ELF-1 (cell line): Measurements from ENCODE around the gene RFX2.
A peak's percentile ranks its signal among the peaks of the same experiment; 100 is the strongest.
"Not testable (repeated sequence)": the region's sequence is repeated elsewhere in the genome, so short reads cannot be mapped to it uniquely, and the experiment has no call there.

Experiments
- DNase-seq: peaks from one replicate; pipeline ENCODE4 v3.0.0-alpha.2; 2016; ENCODE audit warnings: low read depth, low spot score

Gene RFX2

DNA sequence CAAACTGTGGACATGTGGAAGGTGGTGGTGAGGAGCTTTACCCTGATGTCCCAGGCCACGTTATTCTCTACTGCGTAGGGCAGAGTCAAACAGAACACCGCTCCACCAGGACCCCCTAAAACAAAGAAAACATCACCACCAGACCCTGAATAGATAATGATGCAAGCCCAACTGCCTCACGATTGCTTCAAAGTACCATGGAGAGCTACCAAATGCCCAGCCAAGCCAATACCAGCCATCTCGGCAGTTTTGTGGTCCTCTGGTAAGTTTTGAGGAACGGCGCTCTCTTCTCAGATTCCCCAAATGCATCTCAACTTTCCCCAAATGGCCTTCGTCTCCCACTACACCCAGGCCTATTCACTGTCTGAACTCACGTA, 138.0 kb downstream of the RFX2 start:
- no peak for DNase-seq

DNA sequence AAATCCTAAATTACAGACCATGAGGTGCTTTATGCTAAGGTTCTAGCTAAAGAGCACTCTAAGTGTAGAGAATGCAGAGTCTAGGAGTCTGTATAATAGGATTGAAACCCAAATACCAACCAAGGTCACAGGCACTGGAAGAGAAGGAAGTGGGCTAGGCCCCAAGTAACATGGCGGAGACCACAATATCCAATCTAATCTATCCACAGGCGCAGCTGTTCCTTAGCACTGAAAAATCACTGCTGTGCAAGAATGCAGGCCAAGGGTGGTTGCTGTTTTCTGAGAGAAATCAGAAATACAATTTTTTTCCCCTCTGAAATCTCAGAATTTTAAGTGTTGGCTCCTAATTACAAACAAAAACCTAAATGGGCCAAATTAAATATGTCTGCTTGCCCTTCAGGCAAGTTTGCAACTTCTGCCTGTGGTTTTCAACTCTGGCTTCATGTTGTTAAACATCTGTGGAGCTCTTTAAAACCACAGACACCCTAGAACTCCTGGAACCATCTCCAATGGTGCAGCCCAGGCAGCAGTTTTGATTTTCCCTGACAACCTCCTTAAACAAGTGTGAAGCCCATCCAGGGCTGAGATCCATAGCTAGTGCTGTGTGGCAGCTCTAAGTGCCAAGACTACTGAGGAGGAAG, 138.5 kb downstream of the RFX2 start:
- DNase-seq: no peak

DNA sequence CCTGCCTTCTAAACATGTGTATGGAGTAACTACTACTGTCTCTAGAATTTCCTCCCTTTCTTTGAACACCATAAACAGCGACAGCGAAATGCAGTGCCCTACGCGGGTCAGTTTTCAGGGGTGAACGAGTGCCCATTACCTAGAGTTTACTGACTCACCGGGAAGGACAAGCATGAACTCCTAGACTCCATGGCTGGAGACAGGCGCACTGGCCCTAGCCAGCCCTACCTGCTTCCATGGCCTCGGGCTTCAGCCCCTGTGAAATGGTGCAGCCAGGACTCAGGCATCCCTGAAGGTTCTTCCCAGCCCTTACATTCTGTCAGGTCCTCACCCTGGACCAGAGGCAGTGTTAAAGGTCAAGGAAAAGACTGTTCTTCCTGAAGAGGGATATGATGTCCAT, 140.8 kb downstream of the RFX2 start:
- DNase-seq: peak; percentile 57

DNA sequence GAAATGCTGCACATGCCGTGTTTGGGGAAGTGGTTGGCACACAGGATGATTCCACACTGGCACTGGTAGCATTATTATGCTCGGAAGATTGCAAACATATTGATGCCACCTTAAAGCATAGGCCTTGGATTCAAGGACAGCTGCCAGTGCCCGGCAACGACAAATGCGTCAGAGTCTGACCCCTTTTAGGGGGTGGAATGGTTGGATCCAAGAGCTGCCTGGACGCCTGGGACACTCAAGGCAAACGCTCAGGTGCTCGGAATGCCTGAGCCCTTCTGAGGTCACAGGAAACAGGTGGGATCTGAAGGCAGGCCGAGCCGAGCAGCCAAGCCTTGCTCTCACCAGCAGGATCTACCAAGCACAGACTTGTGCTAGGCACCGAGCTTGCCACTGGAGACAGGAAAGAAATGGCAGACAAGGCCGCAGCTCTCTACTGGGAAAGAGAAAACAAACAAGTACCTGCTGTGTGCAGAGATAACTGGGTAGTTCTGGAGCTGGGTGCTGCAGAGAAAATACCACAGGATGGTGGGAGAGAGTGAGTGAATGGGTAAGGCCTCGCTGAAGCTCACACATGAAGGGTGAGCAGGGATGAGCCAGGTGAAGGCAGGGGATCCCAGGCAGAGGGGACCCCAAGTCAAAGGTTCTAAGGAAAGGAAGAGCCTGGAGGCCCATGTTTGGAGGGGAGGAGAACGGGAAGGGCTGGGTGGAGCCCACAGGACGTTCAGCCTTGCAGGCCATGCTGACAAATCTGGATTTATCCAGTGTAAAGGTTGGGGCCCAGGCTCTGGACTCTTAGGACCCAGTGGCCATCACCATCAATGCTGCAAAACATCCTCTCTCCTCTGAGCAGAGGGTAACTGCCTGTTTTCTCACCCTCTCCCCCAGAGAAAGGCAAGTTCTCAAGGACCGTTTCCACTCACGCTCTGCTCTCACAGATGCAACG, 141.6 kb downstream of the RFX2 start:
- peak; percentile 73 for DNase-seq

DNA sequence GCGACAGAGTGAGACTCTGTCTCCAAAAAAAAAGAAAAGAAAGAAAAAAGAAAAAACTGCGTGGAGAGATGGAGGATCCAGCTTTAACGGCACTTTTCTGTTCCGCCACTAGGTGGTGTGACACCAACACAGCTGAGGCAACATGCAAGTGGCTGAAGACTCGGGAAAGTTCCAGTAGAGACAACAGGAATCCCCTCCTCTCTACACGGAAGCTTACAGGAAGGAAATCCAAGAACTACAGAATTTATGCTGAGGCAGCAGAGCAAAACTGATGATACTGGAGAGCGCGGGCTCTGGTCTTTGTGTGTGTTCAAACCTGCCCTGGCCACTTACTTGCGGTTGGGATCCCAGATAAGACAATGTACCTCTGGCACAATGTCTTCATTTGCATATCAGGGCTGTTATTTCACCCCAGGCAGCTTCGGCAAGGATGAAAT, 142.3 kb downstream of the RFX2 start:
- DNase-seq: peak; percentile 85

DNA sequence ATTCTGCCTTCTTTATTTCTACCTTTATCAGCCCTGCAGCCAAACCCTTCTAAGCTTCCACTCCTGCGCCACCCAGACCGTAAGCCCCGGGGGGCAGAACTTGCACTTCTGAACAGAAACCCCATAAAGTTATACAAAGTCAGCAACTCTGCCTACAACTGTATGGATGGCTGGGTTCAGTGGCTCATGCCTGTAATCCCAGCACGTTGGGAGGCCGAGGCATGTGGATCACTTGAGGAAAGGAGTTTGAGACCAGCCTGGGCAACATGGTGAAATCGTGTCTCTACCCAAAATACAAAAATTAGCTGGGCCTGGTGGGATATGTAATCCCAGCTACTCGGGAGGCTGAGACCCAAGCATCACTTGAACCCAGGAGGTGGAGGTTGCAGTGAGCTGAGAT, 142.7 kb downstream of the RFX2 start:
- DNase-seq: no peak

DNA sequence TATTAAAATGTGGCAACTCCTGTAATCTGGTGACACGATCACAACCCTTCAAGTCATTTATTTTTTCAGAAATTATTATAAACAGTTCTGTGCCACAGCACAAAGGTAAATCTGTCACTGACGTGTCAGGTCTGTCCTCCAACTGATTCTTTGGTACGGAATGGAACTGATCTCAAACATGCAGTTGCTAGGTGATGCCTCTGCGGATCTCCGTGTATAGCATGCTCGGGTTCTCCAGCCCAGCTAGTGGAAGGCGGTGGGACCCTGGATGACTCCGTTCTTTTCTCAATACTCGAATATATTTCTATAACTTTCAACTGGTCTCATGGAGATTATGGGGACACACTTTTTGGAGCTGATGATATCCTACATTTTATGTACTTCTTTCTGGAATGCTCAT, 143.4 kb downstream of the RFX2 start:
- DNase-seq: no peak

DNA sequence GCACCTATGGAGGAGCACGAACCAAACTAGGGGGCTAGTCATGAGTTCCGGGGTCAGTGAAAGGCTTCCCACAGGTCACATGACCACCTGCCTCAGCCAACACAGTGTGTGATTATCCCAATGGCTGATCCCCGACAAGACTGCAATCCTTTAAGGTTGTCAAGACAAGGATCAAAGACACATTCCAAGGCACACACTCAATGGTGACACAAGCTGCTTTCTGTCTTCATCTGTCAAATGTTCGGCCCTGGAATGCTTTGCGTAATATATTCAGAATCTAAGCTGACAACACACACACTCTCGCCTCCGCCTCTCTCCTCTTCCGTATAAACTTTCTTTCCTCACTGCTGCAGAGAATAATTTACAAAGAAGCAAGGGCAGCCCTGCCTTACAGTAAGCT, 144.1 kb downstream of the RFX2 start:
- peak; percentile 65 for DNase-seq

DNA sequence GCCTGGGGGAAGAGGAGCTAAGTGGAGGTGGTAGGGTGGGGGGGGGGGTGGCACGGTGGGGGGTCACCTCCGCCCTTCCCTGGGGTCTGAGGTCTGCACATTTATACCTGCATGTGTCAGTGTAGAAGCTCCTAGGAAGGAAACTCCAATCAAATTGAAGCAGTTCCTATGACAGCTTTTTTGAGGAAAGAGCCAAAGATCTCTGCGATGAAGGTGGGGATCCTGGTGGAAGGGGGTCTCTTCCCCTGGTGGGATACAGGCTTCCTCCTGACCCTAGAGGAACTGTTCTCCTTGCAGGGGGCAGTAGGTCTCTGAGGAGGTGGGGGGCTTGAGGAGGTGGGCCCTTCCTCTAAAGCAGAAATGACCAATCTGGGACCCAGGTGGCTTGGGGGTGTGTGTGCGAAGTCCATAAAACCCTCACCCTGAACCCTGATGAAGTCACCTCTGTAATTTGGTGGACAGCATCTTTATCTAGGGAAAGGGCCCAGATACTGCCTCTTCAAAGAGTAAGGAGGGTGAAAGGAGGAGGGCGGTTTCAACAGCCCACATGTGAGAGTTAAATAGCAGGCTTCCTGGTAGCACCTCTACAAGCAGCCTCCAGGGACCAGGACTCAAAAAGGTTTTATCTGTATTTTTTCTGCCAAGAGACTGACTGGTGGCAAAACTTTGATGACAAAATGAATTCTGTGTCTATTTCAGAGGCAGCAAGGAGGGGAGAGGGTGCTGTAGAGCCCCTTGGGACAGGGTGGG, 145.3 kb downstream of the RFX2 start:
- no peak for DNase-seq

DNA sequence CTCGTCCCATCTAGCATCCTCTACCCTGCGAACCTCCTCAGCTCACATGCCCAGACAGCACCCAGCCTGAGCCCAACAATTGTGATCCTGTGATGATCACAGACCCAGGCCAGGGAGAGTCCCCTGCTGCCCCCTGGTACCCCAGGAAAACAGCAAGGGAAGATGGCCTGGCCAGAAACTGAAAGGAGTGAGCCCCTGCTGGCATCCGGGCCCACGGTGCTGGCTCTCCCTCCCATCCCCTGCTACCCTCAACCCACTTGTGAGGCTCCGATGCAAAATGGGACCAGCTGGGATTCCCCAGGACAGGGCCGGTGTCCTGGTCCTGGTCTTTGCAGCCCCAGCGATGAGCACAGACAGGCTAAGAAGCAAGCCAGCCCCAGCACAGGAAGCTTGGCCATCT, 146.4 kb downstream of the RFX2 start:
- DNase-seq: no peak

DNA sequence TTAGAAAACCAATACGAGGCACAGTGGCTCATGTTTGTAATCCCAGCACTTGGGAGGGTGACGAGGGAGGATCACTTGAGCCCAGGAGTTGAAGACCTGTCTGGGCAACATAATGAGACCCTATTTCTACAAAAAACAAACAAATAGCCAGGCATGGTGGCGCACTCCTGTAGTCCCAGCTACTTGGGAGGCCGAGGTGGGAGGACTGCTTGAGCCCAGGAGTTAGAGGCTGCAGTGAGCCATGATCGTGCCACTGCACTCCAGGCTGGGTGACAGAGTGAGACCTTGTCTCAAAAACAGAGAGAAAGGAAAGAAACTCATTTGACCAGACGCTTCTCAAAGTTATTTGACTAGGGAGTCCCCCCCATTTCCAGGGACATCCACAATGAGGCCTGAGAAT, 147.0 kb downstream of the RFX2 start:
- DNase-seq: not testable (repeated sequence)

DNA sequence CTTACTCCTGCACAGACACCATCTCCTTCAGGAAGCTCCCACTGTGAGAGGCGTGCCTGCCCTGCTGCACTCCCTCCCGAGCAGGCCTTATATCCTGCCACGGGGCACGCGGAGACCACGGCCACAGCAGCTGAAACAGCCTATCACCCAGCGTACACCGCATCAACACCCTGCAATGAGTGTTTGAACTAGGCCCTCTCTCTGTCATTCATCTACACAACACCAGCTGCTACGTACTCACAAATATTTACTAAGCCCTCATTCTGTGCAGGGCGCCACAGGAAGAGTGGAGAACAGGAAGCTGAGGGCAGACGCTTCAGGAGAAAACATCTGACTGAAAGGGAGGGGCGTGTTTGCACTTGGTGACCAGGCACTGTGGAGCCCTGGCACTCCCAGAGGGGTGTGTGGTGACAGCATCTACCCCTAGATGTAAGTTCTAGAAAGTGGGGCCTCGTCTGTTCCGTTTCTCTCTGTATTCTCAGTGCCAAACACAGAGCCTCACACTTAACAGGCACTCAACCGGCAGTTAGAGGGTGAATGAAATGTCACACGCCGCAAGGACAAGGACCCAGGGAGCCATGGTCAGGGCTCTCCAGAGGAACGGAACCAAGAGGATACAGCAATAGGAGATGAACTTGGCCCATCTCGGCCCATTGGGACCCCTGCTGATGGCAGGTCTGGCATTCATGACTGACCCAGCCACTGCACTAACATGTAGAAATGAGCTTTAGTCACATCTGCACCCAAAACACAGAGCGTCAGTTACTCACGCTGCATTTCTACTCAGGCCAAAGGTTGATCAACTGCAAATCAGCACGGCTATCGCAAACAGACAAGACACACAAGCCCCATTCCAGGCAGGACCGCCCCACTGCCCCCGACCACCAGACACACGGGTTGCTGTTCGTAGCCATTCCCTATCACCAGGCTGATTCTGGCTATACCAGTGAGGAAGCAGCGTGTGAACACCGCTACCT, 148.0 kb downstream of the RFX2 start:
- DNase-seq: no peak

DNA sequence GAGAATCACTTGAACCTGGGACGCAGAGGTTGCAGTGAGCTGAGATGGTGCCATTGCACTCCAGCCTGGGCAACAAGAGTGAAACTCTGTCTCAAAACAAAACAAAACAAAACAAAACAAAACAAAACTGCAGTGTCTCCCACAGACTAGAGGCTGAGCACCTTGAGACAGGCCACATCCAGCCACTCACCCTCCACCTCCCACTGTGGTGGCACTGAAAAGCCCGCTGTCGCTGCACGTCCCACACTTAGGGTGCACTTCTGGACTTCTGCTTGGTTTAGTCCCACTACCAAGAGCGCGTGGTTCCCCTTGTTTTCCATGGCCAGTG, 148.7 kb downstream of the RFX2 start:
- not testable (repeated sequence) for DNase-seq

DNA sequence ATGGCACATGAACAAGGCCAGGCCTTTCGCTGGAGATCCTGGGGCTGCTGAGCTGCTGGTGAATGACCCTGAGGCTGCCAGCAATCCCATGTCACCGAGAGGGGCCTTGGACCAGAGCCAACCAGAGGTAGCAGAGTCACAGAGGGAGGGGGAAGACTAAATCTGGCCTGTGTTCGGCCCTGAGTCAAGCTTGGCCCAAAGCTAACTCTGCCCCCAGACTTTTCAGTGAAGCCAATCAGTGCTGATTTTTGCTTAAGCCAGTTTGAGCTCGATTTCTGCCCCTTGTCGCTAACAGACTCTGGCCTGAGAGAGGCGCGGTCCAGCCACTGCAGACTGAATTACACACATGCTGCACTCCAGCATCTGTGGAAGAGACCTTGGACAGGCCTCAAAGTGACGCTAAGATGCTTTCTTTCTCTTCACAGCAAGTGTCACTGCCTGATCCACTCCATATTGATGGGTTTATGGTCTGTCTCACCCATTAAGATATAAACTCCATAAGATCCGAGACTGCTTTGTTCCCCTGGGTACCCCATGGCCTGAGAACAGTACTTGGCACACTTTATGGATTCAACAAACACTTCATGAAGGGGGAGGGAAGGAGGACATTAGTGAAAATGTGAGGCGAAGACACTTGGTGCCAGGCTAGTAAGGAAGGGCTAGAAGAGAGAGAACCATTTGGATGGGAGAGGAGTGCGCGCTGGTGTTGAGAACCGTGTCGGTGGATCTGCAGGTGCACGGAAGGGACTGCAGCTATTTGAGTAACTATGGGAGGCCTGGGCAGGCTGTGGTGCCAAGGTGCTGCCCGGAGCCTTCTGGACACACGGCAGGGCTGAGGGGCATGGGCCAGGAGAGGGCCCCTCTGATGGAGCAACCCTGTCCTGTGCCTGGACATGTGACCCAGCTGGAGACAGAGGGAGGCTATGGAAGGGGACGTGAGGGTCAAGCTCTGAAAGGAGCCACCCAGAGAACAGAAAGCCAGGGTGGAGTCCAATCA, 150.0 kb downstream of the RFX2 start:
- DNase-seq: peak; percentile 45

DNA sequence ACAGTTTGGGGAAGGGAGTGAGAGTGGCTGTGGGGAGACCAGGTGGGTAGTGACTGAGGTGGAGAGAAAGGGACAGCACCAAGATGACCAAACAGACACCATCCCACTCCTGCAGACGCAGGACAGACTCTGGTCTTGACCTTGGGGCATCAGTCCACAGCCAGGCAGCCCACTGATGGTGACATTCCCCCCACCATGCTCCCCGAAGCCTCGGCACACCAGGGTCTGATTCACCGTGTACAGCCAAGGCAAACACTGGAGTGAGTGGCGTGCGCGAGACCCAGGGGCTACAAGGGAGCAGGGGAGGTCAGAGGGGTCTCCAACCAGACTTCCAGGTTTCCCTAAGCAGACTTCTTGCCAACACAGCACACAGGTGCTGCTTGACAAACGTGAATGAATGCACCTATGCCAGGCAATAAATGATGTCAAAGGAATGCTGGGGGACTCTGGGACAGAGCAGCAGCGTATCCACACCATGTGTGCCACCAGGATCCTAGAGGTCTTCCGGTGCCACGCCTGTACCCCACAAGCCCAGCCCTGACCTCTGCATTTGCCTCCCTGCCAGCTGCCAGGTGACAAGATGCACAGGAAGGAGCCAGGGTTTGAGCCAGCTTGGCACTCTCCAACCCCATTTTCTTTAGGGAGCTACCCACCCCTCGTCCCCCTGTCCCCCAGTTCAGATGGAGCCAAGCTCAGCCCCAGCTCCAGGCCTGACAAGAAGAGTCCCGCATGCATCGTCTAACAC, 150.9 kb downstream of the RFX2 start:
- no peak for DNase-seq

DNA sequence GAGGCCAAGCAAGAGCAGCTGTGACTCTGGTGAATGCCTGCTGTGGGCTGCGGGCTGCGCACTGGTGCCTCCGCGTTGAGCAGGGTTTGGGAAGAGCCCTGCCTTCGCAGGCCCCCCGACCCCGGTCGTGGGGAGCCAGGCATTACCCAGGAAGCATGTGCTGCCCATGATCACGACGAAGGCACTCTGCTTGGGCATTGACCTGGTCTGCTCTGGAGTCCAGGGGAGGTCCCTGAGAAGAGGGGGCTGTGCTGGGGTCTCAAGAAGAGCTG, 151.5 kb downstream of the RFX2 start:
- no peak for DNase-seq

DNA sequence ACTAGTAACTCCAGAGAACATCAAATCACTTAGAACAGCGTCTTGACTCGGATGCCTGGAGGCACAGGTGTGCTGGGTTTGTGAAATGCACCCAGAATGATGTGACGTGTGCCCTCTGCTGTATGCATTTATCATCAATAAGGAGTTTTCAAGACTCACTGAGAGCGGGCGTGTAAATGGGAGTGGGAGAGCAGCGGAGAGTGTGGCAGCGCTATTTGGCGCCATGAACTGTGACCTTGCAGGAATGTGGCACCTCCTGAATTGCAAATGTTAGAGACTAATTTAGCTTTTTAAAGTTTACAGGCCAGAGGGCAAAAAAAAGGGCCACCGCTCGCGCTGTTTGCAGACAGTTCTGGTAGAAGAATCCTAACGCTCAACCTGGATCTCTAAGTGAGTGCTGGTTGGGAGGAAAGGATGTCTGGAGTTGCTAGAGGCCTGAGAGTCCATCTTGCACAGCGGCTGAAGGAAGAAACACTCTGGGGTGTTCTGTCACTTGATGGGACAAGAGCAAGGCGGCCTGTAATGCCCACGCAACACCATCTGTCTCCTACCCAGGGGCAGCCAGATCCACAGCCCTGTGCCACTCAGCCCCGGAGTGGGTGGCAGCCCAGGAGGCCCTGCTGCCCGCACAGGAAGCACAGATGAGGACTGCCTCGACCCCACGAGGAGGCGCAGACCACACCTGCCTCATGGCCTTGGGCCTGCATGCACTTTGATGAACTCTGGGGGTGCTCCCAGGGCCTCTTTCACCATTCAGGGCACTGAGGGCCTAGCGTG, 152.0 kb downstream of the RFX2 start:
- DNase-seq: peak; percentile 77

DNA sequence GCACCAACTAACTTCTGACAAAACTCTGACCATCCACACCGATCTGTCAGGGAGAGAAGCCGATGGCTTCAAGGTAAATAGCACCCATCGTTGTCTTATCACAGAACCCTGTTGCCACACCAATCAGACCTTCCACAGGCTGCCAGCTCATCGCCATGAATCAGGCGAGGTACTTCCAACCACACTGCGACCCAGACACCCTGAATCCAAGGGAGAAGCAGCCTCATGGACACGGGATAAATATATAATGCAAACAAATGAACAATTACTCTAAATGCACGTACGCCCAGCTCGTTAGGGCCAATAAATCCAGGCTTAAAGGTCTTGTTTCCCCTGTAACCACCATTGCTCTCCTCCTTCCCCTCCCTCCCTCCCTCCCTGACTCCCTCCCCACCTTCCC, 153.1 kb downstream of the RFX2 start:
- DNase-seq: no peak

DNA sequence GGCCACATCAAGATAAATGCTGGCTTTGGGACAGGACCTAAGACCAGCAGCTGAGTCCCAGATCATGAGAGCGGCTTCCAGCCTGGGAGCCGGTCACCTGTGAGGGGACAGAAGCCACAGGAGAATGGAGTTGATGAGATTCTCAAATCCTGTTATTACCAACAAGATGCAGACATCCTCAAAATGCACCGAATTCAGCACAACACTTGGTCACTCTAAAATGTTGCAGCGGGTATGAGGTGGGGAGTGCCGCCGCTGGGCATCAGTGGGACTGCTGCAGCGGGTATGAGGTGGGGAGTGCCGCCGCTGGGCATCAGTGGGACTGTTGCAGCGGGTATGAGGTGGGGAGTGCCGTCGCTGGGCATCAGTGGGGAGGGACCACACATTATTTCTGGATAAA, 153.6 kb downstream of the RFX2 start:
- no peak for DNase-seq
